Activated gamma-delta T cell (primary cell): Measurements from ENCODE around the gene CPNE9.

Experiments used
- DNase-seq: peaks from one replicate; lab custom pipeline; 2025; lab: John Stamatoyannopoulos, UW

CPNE9 gene

GRCh38 chr3:9715764-9716437, 12.3 kb downstream of the CPNE9 start:
- DNase-seq: no peak

- no peak for DNase-seq
These were observed 13.3 kb downstream of the CPNE9 start for GRCh38 chr3:9716801-9717555.

GRCh38 chr3:9717563-9717962, 13.9 kb downstream of the CPNE9 start:
- no peak for DNase-seq

- no peak for DNase-seq
These were observed 14.5 kb downstream of the CPNE9 start for GRCh38 chr3:9718118-9718517.

- DNase-seq: no peak
These were observed 17.5 kb downstream of the CPNE9 start for GRCh38 chr3:9721015-9721699.

GRCh38 chr3:9721700-9722060, 18.0 kb downstream of the CPNE9 start:
- no peak for DNase-seq

GRCh38 chr3:9725775-9726515, 22.3 kb downstream of the CPNE9 start:
- no peak for DNase-seq

- DNase-seq: no peak
These were observed 23.5 kb downstream of the CPNE9 start for GRCh38 chr3:9727041-9727595.

- DNase-seq: no peak
These were observed 24.1 kb downstream of the CPNE9 start for GRCh38 chr3:9727743-9728142.

GRCh38 chr3:9729419-9729818, 25.8 kb downstream of the CPNE9 start:
- no peak for DNase-seq

- no peak for DNase-seq
These were observed 27.1 kb downstream of the CPNE9 start for GRCh38 chr3:9730657-9731205.

- DNase-seq: peak; percentile 100
These were observed 27.8 kb downstream of the CPNE9 start, which contains the start of gene BRPF1 for GRCh38 chr3:9731206-9732079. TSS of gene BRPF1 (plus strand) at chr3:9731735. CDS start at chr3:9734141, 2,406 bp downstream.

GRCh38 chr3:9732080-9732739, 28.6 kb downstream of the CPNE9 start:
- DNase-seq: peak; percentile 49

- no peak for DNase-seq
These were observed 29.1 kb downstream of the CPNE9 start for GRCh38 chr3:9732740-9733115.

GRCh38 chr3:9736831-9737230, 33.2 kb downstream of the CPNE9 start:
- DNase-seq: no peak

GRCh38 chr3:9739181-9739580, 35.5 kb downstream of the CPNE9 start:
- DNase-seq: no peak

GRCh38 chr3:9742560-9742959, 38.9 kb downstream of the CPNE9 start:
- DNase-seq: no peak

- DNase-seq: no peak
These were observed 39.9 kb downstream of the CPNE9 start for GRCh38 chr3:9743548-9743947.

- no peak for DNase-seq
These were observed 40.5 kb downstream of the CPNE9 start for GRCh38 chr3:9744162-9744561.

- no peak for DNase-seq
These were observed 41.9 kb downstream of the CPNE9 start for GRCh38 chr3:9745521-9745920.
